ENCODE results near the gene MYO10.

MYO10 gene

DNA sequence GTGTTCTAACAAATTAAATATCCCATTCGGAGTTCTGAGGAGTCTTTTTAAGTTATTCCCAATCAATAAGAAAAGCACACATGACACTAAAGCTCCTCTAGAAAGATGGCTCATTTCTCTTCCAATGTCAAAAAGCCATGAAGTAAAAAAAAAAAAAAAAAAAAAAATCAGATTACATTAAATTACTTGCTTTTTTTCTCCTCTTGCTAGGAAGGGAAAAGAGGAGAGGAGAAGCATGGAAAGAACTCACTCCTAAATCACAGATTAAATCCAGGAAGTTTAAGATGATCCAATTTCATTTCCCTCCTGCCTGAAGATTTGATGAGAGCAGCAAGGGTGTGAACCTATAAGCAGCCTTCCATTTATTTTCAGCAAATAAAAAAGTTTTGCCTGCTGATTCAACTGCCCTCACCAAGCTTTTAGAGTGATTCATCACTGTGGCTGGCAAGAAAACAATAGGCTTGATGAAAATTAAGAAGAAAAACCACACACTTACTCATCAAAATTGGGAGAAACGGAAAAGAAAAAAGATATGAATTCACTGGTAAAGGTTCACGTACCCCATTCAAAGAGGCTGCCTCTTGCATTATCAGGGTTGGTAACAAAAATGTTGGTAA lies 19.7 kb downstream of the MYO10 start:
- DNase-seq (ENCODE audit: low spot score in 2 of 2) (no peak), ATAC-seq (ENCODE audit: low read depth) (no peak)
- no peak overlapping the region for H3K4me3 Mint-ChIP-seq
- H3K27ac Mint-ChIP-seq: no peak overlapping the region
- no peaks in the 10 kb centered on the region for H3K36me3 Mint-ChIP-seq
- H3K4me1 Mint-ChIP-seq: no peaks in the 10 kb centered on the region
- peaks cover 3% of the 10 kb centered on the region for H3K27me3 Mint-ChIP-seq
- H3K9me3 Mint-ChIP-seq: no peaks in the 10 kb centered on the region

DNA sequence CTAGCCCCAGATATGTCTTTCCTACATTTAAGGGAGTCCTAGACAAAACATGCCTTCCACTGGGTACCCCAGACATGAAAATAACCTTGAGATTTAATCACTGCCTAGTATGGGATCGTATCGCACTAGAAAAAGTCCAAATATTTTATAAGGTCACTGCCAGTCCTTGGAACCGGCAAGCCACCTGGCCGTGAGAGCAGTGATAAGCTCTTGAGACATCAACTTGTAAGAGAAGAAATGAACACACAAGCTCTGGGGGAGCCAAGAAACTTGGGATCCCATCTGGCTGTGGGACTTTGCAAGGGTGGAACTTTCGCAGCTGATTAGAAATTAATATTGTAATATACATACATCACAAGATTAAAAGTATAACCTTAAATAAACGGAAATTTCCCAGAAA lies 21.5 kb downstream of the MYO10 start:
- DNase-seq (ENCODE audit: low spot score in 2 of 2): no peak
- no peak for ATAC-seq (ENCODE audit: low read depth)
- H3K27me3 Mint-ChIP-seq: peaks cover 3% of the 10 kb centered on the region
- no peak overlapping the region for H3K27ac Mint-ChIP-seq
- no peaks in the 10 kb centered on the region for H3K4me1 Mint-ChIP-seq
- H3K36me3 Mint-ChIP-seq: no peaks in the 10 kb centered on the region
- no peaks in the 10 kb centered on the region for H3K9me3 Mint-ChIP-seq
- no peak overlapping the region for H3K4me3 Mint-ChIP-seq

DNA sequence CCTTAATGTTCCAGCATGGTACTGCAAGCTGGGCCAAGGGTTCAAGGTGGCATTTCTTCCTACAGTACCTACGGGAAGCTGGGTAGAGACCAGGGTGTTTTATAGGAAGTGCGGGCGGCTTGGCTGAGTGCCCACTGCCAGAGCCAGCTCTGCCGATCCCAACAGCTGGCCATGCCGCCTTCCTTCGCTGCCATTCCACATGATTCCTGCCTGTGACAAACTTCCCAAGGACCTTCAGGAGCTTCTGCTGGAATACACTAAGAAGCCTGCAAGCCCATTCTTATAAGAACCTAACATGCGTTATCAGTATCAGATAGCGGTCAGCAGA lies 22.0 kb downstream of the MYO10 start:
- H3K9me3 Mint-ChIP-seq: no peaks in the 10 kb centered on the region
- peaks cover 3% of the 10 kb centered on the region for H3K27me3 Mint-ChIP-seq
- no peak for ATAC-seq (ENCODE audit: low read depth)
- H3K27ac Mint-ChIP-seq: no peak overlapping the region
- no peak overlapping the region for H3K4me3 Mint-ChIP-seq
- H3K36me3 Mint-ChIP-seq: no peaks in the 10 kb centered on the region
- H3K4me1 Mint-ChIP-seq: no peaks in the 10 kb centered on the region
- no peak for DNase-seq (ENCODE audit: low spot score in 2 of 2)

- no peaks in the 10 kb centered on the region for H3K36me3 Mint-ChIP-seq
- H3K9me3 Mint-ChIP-seq: peaks cover 5% of the 10 kb centered on the region
- ATAC-seq (ENCODE audit: low read depth) (no peak), DNase-seq (ENCODE audit: low spot score in 2 of 2) (no peak)
- peaks cover 3% of the 10 kb centered on the region for H3K27me3 Mint-ChIP-seq
- no peak overlapping the region for H3K27ac Mint-ChIP-seq
- H3K4me3 Mint-ChIP-seq: no peak overlapping the region
- H3K4me1 Mint-ChIP-seq: no peaks in the 10 kb centered on the region
These were observed 22.6 kb downstream of the MYO10 start for GRCh38 chr5:16913187-16914107.

DNA sequence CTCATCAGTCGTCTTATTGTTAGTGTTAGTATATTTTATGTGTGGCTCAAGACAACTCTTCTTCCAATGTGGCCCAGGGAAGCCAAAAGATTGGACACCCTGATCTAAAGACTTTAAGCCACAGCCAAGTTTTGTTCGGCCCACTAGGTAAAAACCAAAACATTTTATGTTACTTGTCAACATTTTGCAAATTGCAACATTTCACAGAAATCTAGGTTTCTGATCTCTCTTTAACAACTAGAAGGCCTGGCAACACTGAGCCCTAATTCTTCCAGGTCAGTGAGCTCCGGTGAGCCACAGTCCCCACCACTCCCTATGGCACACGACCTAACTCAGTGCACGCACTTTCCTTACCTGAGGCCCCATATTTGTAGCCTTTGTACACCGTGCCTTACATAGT lies 24.0 kb downstream of the MYO10 start:
- Mint-ChIP-seq H3K27me3 (peaks cover 3% of the 10 kb centered on the region), H3K36me3 (no peaks in the 10 kb centered on the region), H3K27ac (no peak overlapping the region), H3K9me3 (peaks cover 5% of the 10 kb centered on the region), H3K4me3 (no peak overlapping the region), H3K4me1 (no peaks in the 10 kb centered on the region)
- DNase-seq (ENCODE audit: low spot score in 2 of 2): no peak
- no peak for ATAC-seq (ENCODE audit: low read depth)

DNA sequence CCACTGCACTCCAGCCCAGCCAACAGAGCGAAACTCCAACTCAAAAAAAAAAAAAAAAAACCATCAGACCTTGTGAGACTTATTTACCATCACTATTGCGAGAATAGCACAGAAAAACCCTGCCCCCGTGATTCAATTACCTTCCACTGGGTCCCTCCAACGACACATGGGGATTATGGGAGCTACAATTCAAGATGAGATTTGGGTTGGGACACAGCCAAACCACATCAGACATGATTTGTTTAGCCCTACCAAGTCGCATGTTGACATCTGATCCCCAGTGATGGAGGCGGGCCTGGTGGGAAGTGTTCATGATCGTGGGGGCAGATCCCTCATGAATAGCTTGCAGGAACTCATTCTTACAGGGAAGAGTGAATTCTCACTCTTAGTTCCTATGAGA lies 26.6 kb downstream of the MYO10 start:
- Mint-ChIP-seq H3K36me3 (no peaks in the 10 kb centered on the region), H3K4me3 (no peak overlapping the region), H3K27me3 (peaks cover 3% of the 10 kb centered on the region), H3K27ac (no peak overlapping the region), H3K9me3 (peaks cover 5% of the 10 kb centered on the region), H3K4me1 (no peaks in the 10 kb centered on the region)
- no peak for ATAC-seq (ENCODE audit: low read depth)
- DNase-seq (ENCODE audit: low spot score in 2 of 2): no peak

- Mint-ChIP-seq H3K4me1 (no peaks in the 10 kb centered on the region), H3K27me3 (no peaks in the 10 kb centered on the region), H3K36me3 (no peaks in the 10 kb centered on the region), H3K27ac (no peak overlapping the region), H3K4me3 (no peak overlapping the region), H3K9me3 (peaks cover 5% of the 10 kb centered on the region)
- DNase-seq (ENCODE audit: low spot score in 2 of 2) (no peak), ATAC-seq (ENCODE audit: low read depth) (no peak)
These were observed 28.8 kb downstream of the MYO10 start for GRCh38 chr5:16907270-16907669.

GRCh38 chr5:16906255-16906654 lies 29.8 kb downstream of the MYO10 start:
- peaks cover 5% of the 10 kb centered on the region for H3K9me3 Mint-ChIP-seq
- no peaks in the 10 kb centered on the region for H3K4me1 Mint-ChIP-seq
- H3K36me3 Mint-ChIP-seq: no peaks in the 10 kb centered on the region
- DNase-seq (ENCODE audit: low spot score in 2 of 2): no peak
- no peak overlapping the region for H3K4me3 Mint-ChIP-seq
- no peak overlapping the region for H3K27ac Mint-ChIP-seq
- no peak for ATAC-seq (ENCODE audit: low read depth)
- no peaks in the 10 kb centered on the region for H3K27me3 Mint-ChIP-seq

DNA sequence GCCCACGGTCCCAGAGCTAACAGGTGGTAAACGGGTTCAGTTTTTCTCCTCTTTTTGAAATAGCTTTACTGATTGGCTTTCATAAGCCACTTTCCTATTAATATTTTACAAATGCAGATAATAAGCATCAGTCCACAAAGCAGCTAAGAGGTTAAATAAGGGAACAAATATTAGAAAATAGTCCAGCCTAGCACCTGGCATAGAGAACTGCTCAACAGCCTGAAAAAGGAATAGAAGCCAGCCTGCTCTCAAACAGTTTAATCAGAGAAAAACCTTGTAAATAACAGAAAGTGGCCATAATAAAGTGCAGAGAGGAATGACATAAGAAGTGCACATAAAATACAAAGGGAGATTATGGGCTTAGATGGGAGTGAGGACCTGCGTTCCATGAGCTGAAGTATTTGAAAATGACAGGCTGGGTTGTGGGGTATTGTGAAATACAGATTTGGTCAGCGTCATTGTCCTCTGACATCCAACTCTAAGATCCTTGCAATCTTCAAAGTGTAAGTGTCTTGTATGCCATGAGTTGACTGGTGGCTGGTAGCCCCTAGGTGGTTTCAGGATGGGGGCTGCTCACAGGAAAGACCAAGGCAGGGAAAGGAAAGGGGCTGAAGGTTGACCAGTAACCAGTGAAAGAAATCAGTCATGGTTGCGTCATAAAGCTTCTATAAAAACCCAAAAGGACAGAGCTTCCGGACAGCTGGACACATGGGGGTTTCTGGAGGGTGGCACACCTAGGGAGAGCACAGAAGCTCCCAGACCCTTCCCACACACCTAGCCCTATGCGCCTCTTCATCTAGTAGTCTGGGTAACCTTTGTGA lies 32.4 kb downstream of the MYO10 start:
- H3K4me3 Mint-ChIP-seq: no peak overlapping the region
- ATAC-seq (ENCODE audit: low read depth) (no peak), DNase-seq (ENCODE audit: low spot score in 2 of 2) (no peak)
- H3K4me1 Mint-ChIP-seq: no peaks in the 10 kb centered on the region
- no peaks in the 10 kb centered on the region for H3K27me3 Mint-ChIP-seq
- peaks cover 3% of the 10 kb centered on the region for H3K9me3 Mint-ChIP-seq
- no peaks in the 10 kb centered on the region for H3K36me3 Mint-ChIP-seq
- no peak overlapping the region for H3K27ac Mint-ChIP-seq

- H3K4me3 Mint-ChIP-seq: no peak overlapping the region
- H3K4me1 Mint-ChIP-seq: no peaks in the 10 kb centered on the region
- no peaks in the 10 kb centered on the region for H3K27me3 Mint-ChIP-seq
- no peak for ATAC-seq (ENCODE audit: low read depth)
- DNase-seq (ENCODE audit: low spot score in 2 of 2): no peak
- H3K36me3 Mint-ChIP-seq: no peaks in the 10 kb centered on the region
- no peaks in the 10 kb centered on the region for H3K9me3 Mint-ChIP-seq
- H3K27ac Mint-ChIP-seq: no peak overlapping the region
These were observed 33.2 kb downstream of the MYO10 start for GRCh38 chr5:16902846-16903245.

GRCh38 chr5:16901021-16901644 lies 35.0 kb downstream of the MYO10 start:
- no peaks in the 10 kb centered on the region for H3K4me1 Mint-ChIP-seq
- no peak for ATAC-seq (ENCODE audit: low read depth)
- DNase-seq (ENCODE audit: low spot score in 2 of 2): no peak
- H3K36me3 Mint-ChIP-seq: no peaks in the 10 kb centered on the region
- H3K9me3 Mint-ChIP-seq: no peaks in the 10 kb centered on the region
- no peak overlapping the region for H3K4me3 Mint-ChIP-seq
- H3K27ac Mint-ChIP-seq: no peak overlapping the region
- H3K27me3 Mint-ChIP-seq: no peaks in the 10 kb centered on the region

DNA sequence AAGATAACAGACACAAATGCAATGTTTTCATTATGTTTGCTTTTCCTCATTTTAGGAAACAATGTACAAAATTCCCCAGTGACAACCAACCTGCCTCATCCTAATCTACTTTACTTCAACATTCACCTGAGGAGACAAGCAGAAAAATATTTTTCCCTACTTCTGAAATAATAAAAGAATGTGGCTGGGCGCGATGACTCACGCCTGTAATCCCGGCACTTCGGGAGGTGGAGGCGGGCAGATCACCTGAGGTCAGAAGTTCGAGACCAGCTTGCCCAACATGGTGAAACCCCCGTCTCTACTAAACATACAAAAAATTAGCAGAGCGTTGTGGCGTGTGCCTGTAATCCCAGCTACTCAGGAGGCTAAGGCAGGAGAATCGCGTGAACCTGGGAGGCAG lies 36.9 kb downstream of the MYO10 start:
- Mint-ChIP-seq H3K9me3 (no peaks in the 10 kb centered on the region), H3K27ac (no peak overlapping the region), H3K36me3 (no peaks in the 10 kb centered on the region), H3K4me3 (no peak overlapping the region), H3K27me3 (no peaks in the 10 kb centered on the region), H3K4me1 (no peaks in the 10 kb centered on the region)
- ATAC-seq (ENCODE audit: low read depth): no peak
- no peak for DNase-seq (ENCODE audit: low spot score in 2 of 2)

- H3K4me3 Mint-ChIP-seq: no peak overlapping the region
- H3K27ac Mint-ChIP-seq: no peak overlapping the region
- no peaks in the 10 kb centered on the region for H3K4me1 Mint-ChIP-seq
- DNase-seq (ENCODE audit: low spot score in 2 of 2): no peak
- H3K9me3 Mint-ChIP-seq: no peaks in the 10 kb centered on the region
- H3K36me3 Mint-ChIP-seq: no peaks in the 10 kb centered on the region
- no peaks in the 10 kb centered on the region for H3K27me3 Mint-ChIP-seq
- no peak for ATAC-seq (ENCODE audit: low read depth)
These were observed 38.3 kb downstream of the MYO10 start for GRCh38 chr5:16897800-16898199.

GRCh38 chr5:16897284-16897704 lies 38.8 kb downstream of the MYO10 start:
- Mint-ChIP-seq H3K4me1 (no peaks in the 10 kb centered on the region), H3K9me3 (peaks cover 1% of the 10 kb centered on the region), H3K4me3 (no peak overlapping the region), H3K27ac (no peak overlapping the region), H3K36me3 (no peaks in the 10 kb centered on the region), H3K27me3 (no peaks in the 10 kb centered on the region)
- DNase-seq (ENCODE audit: low spot score in 2 of 2) (no peak), ATAC-seq (ENCODE audit: low read depth) (no peak)
